ENCODE results near the gene ETFBKMT. TPM values are rescaled to one million over a fixed set of nuclear protein-coding genes. Genes with fewer than 3 reads are reported as not detected.

ETFBKMT gene
- total and polyA plus RNA-seq, 2 of the 4 experiments (the other 2 are of a cell fraction), result 1.2 to 2.5 TPM

GRCh38 chr12:31659087-31659942 lies at the start of gene ETFBKMT (continued):
- TF ChIP-seq, protein P1, sequence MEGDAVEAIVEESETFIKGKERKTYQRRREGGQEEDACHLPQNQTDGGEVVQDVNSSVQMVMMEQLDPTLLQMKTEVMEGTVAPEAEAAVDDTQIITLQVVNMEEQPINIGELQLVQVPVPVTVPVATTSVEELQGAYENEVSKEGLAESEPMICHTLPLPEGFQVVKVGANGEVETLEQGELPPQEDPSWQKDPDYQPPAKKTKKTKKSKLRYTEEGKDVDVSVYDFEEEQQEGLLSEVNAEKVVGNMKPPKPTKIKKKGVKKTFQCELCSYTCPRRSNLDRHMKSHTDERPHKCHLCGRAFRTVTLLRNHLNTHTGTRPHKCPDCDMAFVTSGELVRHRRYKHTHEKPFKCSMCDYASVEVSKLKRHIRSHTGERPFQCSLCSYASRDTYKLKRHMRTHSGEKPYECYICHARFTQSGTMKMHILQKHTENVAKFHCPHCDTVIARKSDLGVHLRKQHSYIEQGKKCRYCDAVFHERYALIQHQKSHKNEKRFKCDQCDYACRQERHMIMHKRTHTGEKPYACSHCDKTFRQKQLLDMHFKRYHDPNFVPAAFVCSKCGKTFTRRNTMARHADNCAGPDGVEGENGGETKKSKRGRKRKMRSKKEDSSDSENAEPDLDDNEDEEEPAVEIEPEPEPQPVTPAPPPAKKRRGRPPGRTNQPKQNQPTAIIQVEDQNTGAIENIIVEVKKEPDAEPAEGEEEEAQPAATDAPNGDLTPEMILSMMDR (conservative IDR thresholded peaks at IDR 0.05; ENCODE audit: low read depth, low read length), result peak; percentile 31
- TF ChIP-seq USF2 (IDR thresholded peaks at IDR 0.05; ENCODE audit: low read depth, low read length) (no peak), NFE2L2 (IDR thresholded peaks at IDR 0.05; ENCODE audit: low read depth, low read length) (no peak)
